Bone marrow (tissue), 2 donors: ENCODE results near the gene FLT1.

Experiments
- DNase-seq, 2 donors: peaks; one replicate each; lab custom pipeline; 2025; lab: John Stamatoyannopoulos, UW

The FLT1 gene

DNA sequence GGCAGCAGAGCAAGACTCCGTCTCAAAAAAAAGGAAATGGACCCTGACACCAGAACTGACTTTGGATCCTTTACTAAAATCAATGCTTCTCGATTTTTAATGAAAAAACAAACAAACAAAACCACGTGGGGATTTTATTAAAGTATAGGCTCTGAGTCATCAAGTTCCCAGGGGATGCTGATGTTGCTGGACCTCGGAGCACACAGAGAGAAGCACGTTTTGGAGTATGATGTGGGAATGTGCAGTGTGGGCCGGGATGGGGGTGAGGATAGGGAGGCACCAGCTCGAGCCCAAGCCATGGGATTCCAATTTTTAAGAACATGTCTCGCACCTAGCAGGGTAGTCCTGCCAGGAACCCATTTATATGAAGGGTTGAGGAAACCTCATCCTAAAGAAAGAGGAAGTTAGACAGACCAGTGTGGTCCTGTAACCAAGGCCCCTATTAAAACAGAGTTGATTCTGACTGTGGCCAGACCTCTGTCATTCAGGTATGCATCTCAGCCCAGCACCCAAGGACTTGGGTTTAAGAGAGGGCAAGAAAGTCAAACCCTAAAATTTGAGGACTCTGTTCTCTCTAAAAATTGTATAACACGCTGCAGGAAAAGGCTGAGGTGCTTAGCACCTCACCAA, 6.4 kb downstream of the FLT1 start:
- DNase-seq: no peak

DNA sequence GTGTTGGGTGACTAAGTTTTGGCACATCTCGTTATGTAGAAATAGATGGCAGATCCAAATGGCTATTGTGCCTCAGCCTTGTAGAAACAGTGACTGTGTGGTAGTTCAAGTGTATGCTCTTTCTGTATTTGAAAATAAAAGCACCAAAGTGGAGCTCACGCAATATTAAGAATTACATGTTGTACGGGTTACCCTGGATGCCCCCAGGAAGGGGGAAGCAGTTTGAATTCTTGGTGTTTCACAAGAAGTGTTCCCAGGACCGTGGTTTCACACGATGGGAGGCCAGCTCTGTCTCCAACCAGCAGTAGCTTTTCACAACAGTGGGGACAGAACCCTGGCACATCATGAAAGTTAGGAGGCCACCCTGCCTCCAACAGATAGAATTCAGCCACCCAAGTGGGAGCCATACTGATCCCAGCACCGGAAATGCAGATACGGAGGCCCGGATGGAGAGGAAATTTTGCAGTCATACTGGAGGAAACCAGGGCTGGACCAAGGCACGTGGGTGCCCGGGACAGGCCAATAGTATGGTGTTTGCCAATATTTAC, 8.9 kb downstream of the FLT1 start:
- DNase-seq: no peak

- no peak for DNase-seq
Measured at GRCh38 chr13:28485551-28485950, 9.4 kb downstream of the FLT1 start.

- no peak for DNase-seq
Measured at GRCh38 chr13:28485097-28485496, 9.8 kb downstream of the FLT1 start.

- DNase-seq: no peak
Measured at GRCh38 chr13:28483313-28483931, 11.5 kb downstream of the FLT1 start.

- DNase-seq: no peak
Measured at GRCh38 chr13:28479005-28479404, 15.9 kb downstream of the FLT1 start.

DNA sequence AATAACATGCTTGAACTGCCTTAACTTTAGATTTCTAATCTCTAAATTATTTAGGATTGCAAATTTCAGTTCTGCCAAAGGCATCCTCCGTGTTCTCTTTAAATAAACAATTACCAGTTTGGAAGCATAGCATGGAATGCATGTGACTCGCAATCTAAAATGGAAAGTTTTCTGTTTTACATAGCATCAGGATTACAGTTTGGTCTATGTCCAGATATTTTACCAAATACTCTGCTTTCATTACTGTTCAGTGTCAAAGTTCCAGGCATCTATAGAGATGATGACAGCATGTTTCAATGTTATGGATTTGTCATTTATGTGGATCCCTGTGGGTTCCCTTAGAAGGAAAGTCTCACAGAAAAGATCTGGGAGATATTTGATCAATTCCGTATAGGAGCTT, 16.8 kb downstream of the FLT1 start:
- DNase-seq: no peak

- no peak for DNase-seq
Measured at GRCh38 chr13:28477709-28477973, 17.3 kb downstream of the FLT1 start.

DNA sequence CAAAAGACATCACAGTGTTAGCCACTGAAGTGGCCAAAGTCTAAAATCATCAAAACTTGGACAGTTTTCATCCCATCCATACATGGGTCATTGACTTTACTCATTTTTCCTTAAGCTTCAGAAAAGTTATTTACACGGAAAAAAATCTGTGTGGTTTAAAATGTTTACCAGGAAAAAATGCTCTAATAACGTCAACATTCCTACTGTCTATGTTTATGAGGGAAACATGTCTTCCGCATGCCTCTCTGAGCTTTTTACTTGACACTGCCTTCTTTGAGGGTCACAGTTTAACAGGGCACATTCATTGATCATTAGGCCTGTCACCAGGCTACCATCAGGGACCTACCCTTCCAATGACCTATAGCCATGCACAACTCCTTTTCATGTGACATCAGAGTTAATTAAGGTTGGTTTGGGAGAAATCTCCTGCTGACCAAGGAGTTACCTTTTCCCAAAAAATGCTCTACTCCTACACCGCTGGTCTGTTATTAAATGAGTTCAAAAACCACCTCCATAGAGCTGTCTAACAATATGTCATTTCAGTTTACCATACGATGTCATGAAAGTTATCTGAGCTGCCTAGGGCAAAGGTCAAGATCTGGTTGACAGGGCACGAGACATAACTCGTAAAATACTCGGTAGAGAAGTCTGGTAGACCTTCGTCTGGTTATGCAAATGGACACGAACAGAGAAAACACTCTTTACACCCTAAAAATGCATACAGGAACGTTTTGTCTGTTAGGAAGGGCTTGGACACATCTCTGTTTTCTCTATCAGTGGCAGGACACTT, 17.8 kb downstream of the FLT1 start:
- no peak for DNase-seq

- DNase-seq: no peak
Measured at GRCh38 chr13:28475916-28476725, 18.8 kb downstream of the FLT1 start.

DNA sequence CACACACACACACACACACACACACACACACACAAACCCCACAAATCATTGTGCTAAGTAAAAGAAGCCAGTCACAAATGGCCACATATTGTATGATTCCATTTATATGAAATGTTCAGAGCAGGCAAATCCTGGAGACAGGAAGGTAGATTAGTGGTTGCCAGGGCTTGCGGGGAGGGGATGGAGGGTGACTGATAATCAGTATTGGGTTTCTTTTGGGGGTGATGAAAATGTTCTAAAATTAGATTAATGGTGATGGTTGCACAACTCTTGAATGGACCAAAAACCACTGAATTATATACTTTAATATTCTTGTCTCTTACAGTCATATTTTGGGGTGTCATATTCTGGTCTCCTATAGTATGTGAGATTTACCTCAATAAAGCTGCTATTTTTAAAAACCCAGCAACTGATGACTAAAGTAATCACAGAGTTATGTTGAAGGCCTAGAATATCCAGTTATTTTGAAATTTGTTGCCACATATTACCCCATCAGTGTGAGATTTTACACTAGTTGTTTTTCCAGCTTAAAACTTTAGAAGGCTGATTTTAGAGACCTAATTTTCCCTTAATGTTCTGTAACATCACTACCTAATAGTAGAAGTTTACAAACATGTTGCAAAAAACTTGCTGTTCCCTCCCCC, 20.3 kb downstream of the FLT1 start:
- no peak for DNase-seq

GRCh38 chr13:28473044-28473443, 21.9 kb downstream of the FLT1 start:
- no peak for DNase-seq

- DNase-seq: no peak
Measured at GRCh38 chr13:28471421-28471820, 23.5 kb downstream of the FLT1 start.

DNA sequence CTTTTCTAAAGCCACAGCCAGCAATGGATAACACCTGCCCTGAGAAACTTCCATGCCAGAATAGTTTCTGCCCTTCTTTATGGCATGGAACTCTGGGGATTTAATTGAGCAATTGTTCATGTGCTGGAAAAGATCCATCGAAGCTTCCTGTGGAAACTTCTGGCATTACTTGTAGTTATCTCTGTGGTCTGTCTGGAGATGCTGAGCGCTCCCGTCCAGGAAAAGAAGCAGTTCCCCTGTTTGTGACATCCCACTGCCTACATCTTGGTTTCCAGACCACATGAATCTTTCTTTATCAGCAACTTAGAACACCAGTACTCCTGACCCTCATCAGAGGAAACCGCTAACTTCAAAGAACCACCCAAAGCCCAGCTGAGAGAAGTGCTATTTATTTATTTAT, 24.6 kb downstream of the FLT1 start:
- no peak for DNase-seq

DNA sequence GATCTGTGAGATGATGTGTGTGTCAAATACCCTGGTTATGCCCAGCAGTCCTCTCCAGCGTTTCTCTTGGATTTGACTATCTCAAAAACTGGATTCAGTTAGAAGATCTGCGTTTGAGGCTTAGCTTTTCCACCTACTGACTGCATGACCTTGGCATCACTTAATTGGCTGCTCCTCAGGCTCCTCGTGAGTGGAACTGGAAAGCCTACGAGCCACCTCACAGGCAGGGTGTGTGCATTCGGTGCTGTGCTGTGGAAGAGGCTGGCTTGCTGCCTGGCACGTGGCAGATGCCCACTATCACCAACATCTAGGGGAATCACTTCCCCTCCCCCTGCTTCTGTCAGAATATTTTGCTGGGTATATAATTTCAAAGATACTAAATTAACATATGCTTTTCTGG, 25.6 kb downstream of the FLT1 start:
- no peak for DNase-seq

DNA sequence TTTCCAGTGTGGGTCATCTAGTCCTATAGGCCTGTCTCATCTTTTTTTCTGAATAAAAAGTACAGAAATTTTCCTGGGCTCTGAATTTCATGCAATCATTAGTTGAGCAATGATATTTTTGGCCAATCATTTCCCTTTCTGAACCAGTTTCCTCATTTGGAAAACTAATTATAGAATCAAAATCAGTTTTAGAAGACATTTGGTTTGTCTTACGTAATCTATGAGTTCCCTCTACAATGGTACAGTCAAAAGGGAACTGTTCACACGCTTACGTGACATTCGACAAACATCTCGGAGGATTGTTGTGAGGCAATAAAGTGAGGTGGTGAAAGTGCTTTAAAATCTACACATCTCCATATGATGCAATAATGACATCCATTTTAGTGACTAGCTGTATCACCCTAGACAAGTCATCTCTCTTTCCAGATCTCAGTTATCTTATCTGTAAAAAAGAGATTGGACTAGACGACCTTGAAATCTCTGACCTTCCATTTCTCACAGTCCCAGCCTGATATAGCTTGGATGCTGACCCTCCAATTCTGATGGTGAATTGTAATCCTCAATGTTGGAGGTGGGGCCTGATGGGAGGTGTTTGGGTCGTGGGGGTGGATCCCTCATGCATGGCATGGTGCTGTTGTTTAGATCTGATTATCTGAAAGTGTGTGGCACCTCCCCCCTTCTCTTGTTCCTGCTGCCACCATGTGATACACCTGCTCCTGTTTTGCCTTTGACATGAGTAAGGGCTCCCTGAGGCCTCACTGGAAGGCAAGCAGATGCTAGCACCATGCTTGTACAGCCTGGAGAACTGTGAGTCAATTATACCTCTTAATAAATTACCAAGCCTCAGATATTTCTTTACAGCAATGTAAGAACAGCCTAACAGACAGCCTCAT, 26.7 kb downstream of the FLT1 start:
- DNase-seq: peak in 1 of 2 donors; percentile 34

DNA sequence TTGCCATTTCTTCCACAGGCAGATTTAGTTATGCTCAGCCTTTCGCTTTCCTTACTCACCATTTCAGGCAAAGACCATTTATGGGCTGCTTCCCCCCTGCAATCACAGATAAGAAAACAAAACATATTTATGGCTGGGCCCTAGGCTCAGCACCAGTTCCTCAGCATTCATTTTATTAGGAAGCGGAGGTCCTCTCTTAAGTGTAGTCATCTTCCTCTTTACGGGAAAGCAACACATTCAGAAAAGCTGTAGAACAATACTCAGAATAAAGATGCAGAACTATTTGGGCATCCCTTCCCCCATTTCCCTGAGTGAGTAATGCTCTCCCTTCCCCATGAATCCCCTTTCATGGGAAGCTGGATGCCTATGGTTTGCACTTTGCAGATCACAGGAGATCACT, 27.9 kb downstream of the FLT1 start:
- DNase-seq: no peak

- no peak for DNase-seq
Measured at GRCh38 chr13:28466151-28466550, 28.8 kb downstream of the FLT1 start.

DNA sequence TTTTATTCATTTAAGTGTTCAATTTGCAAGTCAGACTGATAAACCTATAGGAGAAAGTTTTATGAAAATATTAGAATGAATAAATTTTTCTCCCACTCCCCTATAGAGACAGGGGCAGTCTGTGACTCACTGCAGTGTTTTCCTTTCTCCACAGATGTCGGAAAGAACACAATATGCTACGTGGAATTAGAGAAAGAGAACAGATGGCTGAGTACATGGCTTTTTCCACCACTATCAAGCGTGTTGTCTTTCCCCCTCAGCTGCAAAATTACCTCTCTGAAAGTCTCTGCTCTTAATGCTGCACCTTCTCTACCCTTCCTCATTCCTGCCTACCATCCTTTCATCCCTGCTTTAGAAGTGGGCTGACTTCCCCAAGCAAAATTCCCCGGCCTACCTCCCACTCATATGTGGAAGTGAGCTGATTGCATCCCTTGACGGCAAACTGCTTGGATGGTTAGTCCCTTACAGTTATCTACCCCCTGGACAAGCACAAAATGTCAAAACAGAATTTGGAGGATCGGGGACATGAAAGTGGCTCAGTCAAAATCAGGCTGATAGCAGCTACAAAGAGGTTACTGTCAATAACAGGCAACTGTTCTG, 30.0 kb downstream of the FLT1 start:
- DNase-seq: no peak

- no peak for DNase-seq
Measured at GRCh38 chr13:28463481-28463880, 31.4 kb downstream of the FLT1 start.

GRCh38 chr13:28459911-28460310, 35.0 kb downstream of the FLT1 start:
- DNase-seq: no peak
